OCI-LY7 (cell line): Measurements from ENCODE around the gene IL2RA. TPM values are rescaled to one million over a fixed set of nuclear protein-coding genes. Genes with fewer than 3 reads are reported as not detected.

ENCODE experiments used
- BruUV-seq: library from RNA; stranded (reverse); fragments of 400-500 nt; replicated peaks from 2 replicates; lab custom pipeline; 2021; lab: Mats Ljungman, UMichigan
- CTCF ChIA-PET: fragments of 300-600 bp; sonication (Branson Sonifier 250); formaldehyde crosslinking; loops from one replicate; lab custom pipeline; 2022; ENCODE audit warnings: antibody characterized with exemption; ENCODE audit not compliant: unreplicated experiment; lab: Charles Lee
- POLR2A ChIA-PET: fragments of 300-600 bp; sonication (Branson Sonifier 250); formaldehyde crosslinking; loops from one replicate; lab custom pipeline; 2022; ENCODE audit warnings: antibody characterized with exemption; lab: Charles Lee
- DNase-seq: peaks from one replicate; pipeline ENCODE4 v3.0.0-alpha.2; 2015; ENCODE audit warnings: low spot score
- H2AFZ ChIP-seq: fragments of 200-600 bp; sonication (generic), shearing (Covaris generic); 2 replicates; pipeline ENCODE4 v1.6.1; 2014; ENCODE audit warnings: mild to moderate bottlenecking, antibody characterized with exemption, low read length, moderate library complexity
- H3K27ac ChIP-seq: fragments of 200-600 bp; sonication (generic); 2 replicates; pipeline ENCODE4 v1.5.1; 2014; ENCODE audit warnings: mixed run types, low read depth, mild to moderate bottlenecking, moderate library complexity, low read length, inconsistent platforms; ENCODE audit not compliant: poor library complexity, severe bottlenecking
- H3K36me3 ChIP-seq: fragments of 200-600 bp; sonication (generic); 2 replicates; pipeline ENCODE4 v1.6.1; 2014; ENCODE audit warnings: mild to moderate bottlenecking, antibody characterized with exemption, low read length, moderate library complexity, mixed read lengths; ENCODE audit not compliant: insufficient read depth
- H3K4me1 ChIP-seq: fragments of 200-600 bp; sonication (generic); 2 replicates; pipeline ENCODE4 v1.5.1; 2014; ENCODE audit warnings: mild to moderate bottlenecking, low read length; ENCODE audit not compliant: insufficient read depth, poor library complexity, severe bottlenecking
- H3K4me2 ChIP-seq: fragments of 200-600 bp; sonication (generic); 2 replicates; pipeline ENCODE4 v1.6.1; 2014; ENCODE audit warnings: mild to moderate bottlenecking, low read length
- H3K4me3 ChIP-seq: fragments of 200-600 bp; sonication (generic); 2 replicates; pipeline ENCODE4 v1.5.1; 2014; ENCODE audit warnings: mild to moderate bottlenecking, low read depth, low read length; ENCODE audit not compliant: poor library complexity, severe bottlenecking
- H3K79me2 ChIP-seq: fragments of 200-600 bp; sonication (generic); 2 replicates; pipeline ENCODE4 v1.6.1; 2016; ENCODE audit warnings: low read depth, mild to moderate bottlenecking, low read length, moderate library complexity, mixed read lengths; ENCODE audit not compliant: insufficient read depth
- H3K9me2 ChIP-seq: fragments of 200-600 bp; sonication (generic); 2 replicates; pipeline ENCODE4 v1.6.1; 2016; ENCODE audit warnings: mild to moderate bottlenecking, low read length, mixed read lengths; ENCODE audit not compliant: insufficient read depth
- H3K9me3 ChIP-seq: fragments of 200-600 bp; sonication (generic); 2 replicates; pipeline ENCODE4 v1.6.1; 2014; ENCODE audit warnings: mild to moderate bottlenecking, mixed run types, low read length, mixed read lengths
- H4K20me1 ChIP-seq: fragments of 200-600 bp; sonication (generic); 2 replicates; pipeline ENCODE4 v1.6.1; 2014; ENCODE audit warnings: mild to moderate bottlenecking, antibody characterized with exemption, low read length, moderate library complexity, mixed read lengths; ENCODE audit not compliant: insufficient read depth
- EZH2phosphoT487 ChIP-seq: fragments of 200-600 bp; sonication (generic); IDR thresholded peaks from 2 replicates; pipeline ENCODE4 v1.6.1; 2018; ENCODE audit warnings: low read depth, borderline replicate concordance, mild to moderate bottlenecking, mixed run types, antibody characterized with exemption, low read length, moderate library complexity, mixed read lengths
- intact Hi-C: fragments of 100-400 bp; cut with micrococcal nuclease; formaldehyde crosslinking; loops from one replicate; pipeline ENCODE4 v1.10.0; 2022; ENCODE audit not compliant: unreplicated experiment
- total RNA-seq, 2 experiments: library from RNA; depleted of rRNA in 1 of 2; stranded (reverse); fragments of >200 nt in 1 of 2; shearing (Covaris generic) in 1 of 2; gene quantifications; 2 replicates each; pipeline ENCODE4 v1.2.3, GENCODE V29; 2014 to 2022
- TF ChIP-seq, protein P1 (sequence below): fragments of 200-600 bp; sonication (generic); conservative IDR thresholded peaks from 2 replicates; pipeline ENCODE4 v1.5.1; 2014; ENCODE audit warnings: mild to moderate bottlenecking, antibody characterized with exemption, low read length, moderate library complexity, mixed read lengths

IL2RA gene
- total RNA-seq, 2 experiments from 2014 or later: 22.3 to 24.0 TPM

DNA sequence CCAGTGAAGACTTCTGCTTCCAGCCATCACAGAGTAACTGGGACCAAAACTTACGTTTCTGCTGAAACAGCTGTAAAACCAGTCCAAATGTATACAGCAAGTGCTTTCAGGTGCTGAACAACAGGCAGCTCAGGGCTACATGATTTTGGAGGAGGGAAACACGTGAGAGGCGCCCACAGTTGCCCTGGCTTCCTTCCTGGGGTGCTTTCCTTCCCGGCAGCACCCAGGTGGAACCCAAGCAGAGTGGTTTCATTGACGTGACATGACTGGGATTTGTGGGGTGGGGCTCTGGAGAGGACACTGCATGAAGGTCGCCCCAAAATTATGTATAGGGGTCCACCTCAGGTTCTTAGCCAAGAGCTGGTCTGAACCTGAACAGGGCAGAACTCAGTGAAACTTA lies 34.2 kb downstream of the IL2RA start:
- no peak overlapping the region for H2AFZ ChIP-seq
- TF ChIP-seq, protein P1, sequence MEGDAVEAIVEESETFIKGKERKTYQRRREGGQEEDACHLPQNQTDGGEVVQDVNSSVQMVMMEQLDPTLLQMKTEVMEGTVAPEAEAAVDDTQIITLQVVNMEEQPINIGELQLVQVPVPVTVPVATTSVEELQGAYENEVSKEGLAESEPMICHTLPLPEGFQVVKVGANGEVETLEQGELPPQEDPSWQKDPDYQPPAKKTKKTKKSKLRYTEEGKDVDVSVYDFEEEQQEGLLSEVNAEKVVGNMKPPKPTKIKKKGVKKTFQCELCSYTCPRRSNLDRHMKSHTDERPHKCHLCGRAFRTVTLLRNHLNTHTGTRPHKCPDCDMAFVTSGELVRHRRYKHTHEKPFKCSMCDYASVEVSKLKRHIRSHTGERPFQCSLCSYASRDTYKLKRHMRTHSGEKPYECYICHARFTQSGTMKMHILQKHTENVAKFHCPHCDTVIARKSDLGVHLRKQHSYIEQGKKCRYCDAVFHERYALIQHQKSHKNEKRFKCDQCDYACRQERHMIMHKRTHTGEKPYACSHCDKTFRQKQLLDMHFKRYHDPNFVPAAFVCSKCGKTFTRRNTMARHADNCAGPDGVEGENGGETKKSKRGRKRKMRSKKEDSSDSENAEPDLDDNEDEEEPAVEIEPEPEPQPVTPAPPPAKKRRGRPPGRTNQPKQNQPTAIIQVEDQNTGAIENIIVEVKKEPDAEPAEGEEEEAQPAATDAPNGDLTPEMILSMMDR: no peak
- no peak for TF ChIP-seq EZH2phosphoT487
- POLR2A ChIA-PET: interaction anchor here (0.7 to 1.1 kb wide), 2 partner anchors 11 to 189 kb away, joined by 3 read pairs; no protein-coding TSS in a partner anchor

DNA sequence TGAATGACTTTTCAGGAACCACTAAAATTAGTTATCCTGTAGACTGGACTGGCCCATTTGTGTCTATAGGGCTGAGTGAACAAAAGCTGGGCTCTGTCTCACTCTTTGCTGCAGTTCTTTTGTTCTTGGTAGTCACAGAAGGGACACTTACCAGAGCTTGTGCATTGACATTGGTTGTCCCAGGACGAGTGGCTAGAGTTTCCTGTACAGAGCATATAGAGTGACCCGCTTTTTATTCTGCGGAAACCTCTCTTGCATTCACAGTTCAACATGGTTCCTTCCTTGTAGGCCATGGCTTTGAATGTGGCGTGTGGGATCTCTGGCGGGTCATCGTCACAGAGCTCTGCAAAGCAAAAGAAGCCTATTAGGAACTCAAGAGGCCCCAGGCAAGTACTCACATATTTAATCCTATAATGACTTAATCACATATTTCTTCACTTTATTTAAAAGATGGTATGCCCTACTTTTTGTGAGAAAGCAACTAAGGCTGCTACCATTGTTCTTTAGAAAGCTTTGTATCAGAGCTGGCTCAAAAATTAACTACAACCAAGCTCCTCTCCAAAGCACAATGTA lies 36.4 kb downstream of the IL2RA start:
- TF ChIP-seq, protein P1: no peak
- TF ChIP-seq EZH2phosphoT487: no peak
- no TSS peak for BruUV-seq
- Histone ChIP-seq H3K9me3 (peaks cover 10% of the 10 kb centered on the region), H3K4me1 (no peaks in the 10 kb centered on the region), H3K4me3 (no peak overlapping the region), H4K20me1 (no peaks in the 10 kb centered on the region), H3K4me2 (no peak overlapping the region), H3K79me2 (no peaks in the 10 kb centered on the region), H3K27ac (no peak overlapping the region), H3K9me2 (no peaks in the 10 kb centered on the region), H3K36me3 (peaks cover 62% of the 10 kb centered on the region), H2AFZ (no peak overlapping the region)
- ChIA-PET POLR2A (interaction anchor here (0.6 to 0.8 kb wide), 2 partner anchors 16 to 182 kb away, joined by 3 read pairs; no protein-coding TSS in a partner anchor), CTCF (no interaction called here)
- DNase-seq: no peak
- intact Hi-C loops: no loop called here

More for the DNA sequence above, 34.2 kb downstream of the IL2RA start:
- intact Hi-C loops: no loop called here
- Histone ChIP-seq H3K9me3 (peaks cover 19% of the 10 kb centered on the region), H3K4me1 (no peaks in the 10 kb centered on the region), H3K9me2 (no peaks in the 10 kb centered on the region), H3K79me2 (no peaks in the 10 kb centered on the region), H4K20me1 (no peaks in the 10 kb centered on the region), H3K4me3 (no peak overlapping the region), H3K27ac (no peak overlapping the region), H3K4me2 (no peak overlapping the region), H3K36me3 (peaks cover 49% of the 10 kb centered on the region)
- CTCF ChIA-PET: no interaction called here
- no TSS peak for BruUV-seq
- DNase-seq: no peak

DNA sequence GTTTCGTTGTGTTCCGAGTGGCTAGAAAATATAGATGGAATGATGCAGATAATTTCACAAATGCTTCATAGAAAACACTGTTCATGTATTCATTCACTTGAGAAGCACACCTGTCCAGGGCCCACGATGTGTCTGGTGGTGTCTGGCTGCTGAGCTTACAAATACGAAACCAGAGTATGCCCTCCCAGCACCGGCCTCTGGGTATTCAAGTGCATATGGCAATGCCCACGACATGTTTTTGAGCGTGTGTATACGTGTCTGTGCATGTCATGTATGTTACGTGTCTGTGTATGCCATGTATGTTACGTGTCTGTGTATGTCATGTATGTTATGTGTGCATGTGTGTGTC lies 37.9 kb downstream of the IL2RA start:
- Histone ChIP-seq H3K27ac (no peak overlapping the region), H3K4me3 (no peak overlapping the region), H3K9me2 (no peaks in the 10 kb centered on the region), H4K20me1 (no peaks in the 10 kb centered on the region), H3K79me2 (no peaks in the 10 kb centered on the region), H3K4me1 (peaks cover 9% of the 10 kb centered on the region), H3K4me2 (no peak overlapping the region), H2AFZ (no peak overlapping the region), H3K36me3 (peaks cover 57% of the 10 kb centered on the region), H3K9me3 (no peaks in the 10 kb centered on the region)
- ChIA-PET CTCF (no interaction called here), POLR2A (no interaction called here)
- BruUV-seq: no TSS peak
- intact Hi-C loops: no loop called here
- no peak for TF ChIP-seq EZH2phosphoT487
- TF ChIP-seq, protein P1: no peak
- no peak for DNase-seq
